ENCODE measurements around the gene GPR78. TPM values are rescaled to one million over a fixed set of nuclear protein-coding genes. Genes with fewer than 3 reads are reported as not detected.

GPR78 gene
- total and polyA plus RNA-seq, 2 of the 13 experiments (the other 11 are each of a cell fraction or from before 2014, with no cell fraction given): 0.01 to 0.07 TPM

GRCh38 chr4:8608714-8609391 is 28.7 kb downstream of the GPR78 start:
- ChIA-PET CTCF (ENCODE audit: low intra/inter-chr PET ratio, low total read pairs) (no interaction called here), POLR2A (no interaction called here)
- H3K9ac ChIP-seq (ENCODE audit: insufficient read depth, low read depth, low read length): no peak overlapping the region
- in situ Hi-C loops (cut with HindIII; ENCODE audit: extremely low pct_ligation_motif_present, low pct_unique_long_range_greater_than_20kb) (no loop called here), intact Hi-C loops (cut with micrococcal nuclease; ENCODE audit: unreplicated experiment) (no loop called here)
- FAIRE-seq (no peak), DNase-seq (ENCODE audit: low spot score) (no peak), ATAC-seq (no peak)
- no TSS peak for BruUV-seq (replicated peaks)
- WGBS (ENCODE audit: low lambda C conversion rate): 2% methylated on average over 3 of the region's 5 CpGs
- no peak for TF ChIP-seq ZMYM3 (CRISPR knock-in tag; IDR thresholded peaks at IDR 0.05)
- no peak for TF ChIP-seq KLF16 (CRISPR knock-in tag; IDR thresholded peaks at IDR 0.05)
- no peak for TF ChIP-seq KAT2B (IDR thresholded peaks at IDR 0.05; ENCODE audit: borderline replicate concordance, low read depth, low read length)
- no peak for TF ChIP-seq ZNF264 (CRISPR knock-in tag; IDR thresholded peaks at IDR 0.05)
- no peak for TF ChIP-seq CCAR2 (optimal IDR thresholded peaks at IDR 0.05; ENCODE audit: low read depth, low read length)
- no peak for TF ChIP-seq ARNT2 (CRISPR knock-in tag; IDR thresholded peaks at IDR 0.05; ENCODE audit: low read depth)
- TF ChIP-seq ATF7-NPFF (CRISPR knock-in tag; IDR thresholded peaks at IDR 0.05; ENCODE audit: low read depth): no peak
- no peak for TF ChIP-seq MAFG (CRISPR knock-in tag; IDR thresholded peaks at IDR 0.05)
- TF ChIP-seq FOXK2 (IDR thresholded peaks at IDR 0.05): no peak
- no peak for TF ChIP-seq ZNF33B (CRISPR knock-in tag; IDR thresholded peaks at IDR 0.05)
- no peak for TF ChIP-seq PAX8 (CRISPR knock-in tag; IDR thresholded peaks at IDR 0.05; ENCODE audit: borderline replicate concordance)
- TF ChIP-seq MAZ (IDR thresholded peaks at IDR 0.05; ENCODE audit: borderline replicate concordance, low read depth, low read length): no peak
- no peak for TF ChIP-seq MAZ (CRISPR knock-in tag; IDR thresholded peaks at IDR 0.05; ENCODE audit: low read depth)
- TF ChIP-seq KDM4B (CRISPR knock-in tag; IDR thresholded peaks at IDR 0.05): no peak
- TF ChIP-seq ZBTB49 (CRISPR knock-in tag; IDR thresholded peaks at IDR 0.05; ENCODE audit: borderline replicate concordance): no peak
- TF ChIP-seq CBFB (CRISPR knock-in tag; IDR thresholded peaks at IDR 0.05): no peak
- TF ChIP-seq ZNF224 (CRISPR knock-in tag; IDR thresholded peaks at IDR 0.05): no peak
- no peak for TF ChIP-seq ZNF274 (CRISPR knock-in tag; IDR thresholded peaks at IDR 0.05)
- TF ChIP-seq KDM1A (CRISPR knock-in tag; IDR thresholded peaks at IDR 0.05): no peak
- H3K4me2 ChIP-seq (ENCODE audit: low read depth, low read length): no peak overlapping the region
- no peak overlapping the region for H3K4me3 ChIP-seq (replicated peaks in 1 of 3; ENCODE audit: insufficient read depth in 1 of 3, low read depth in 2 of 3, low read length in 3 of 3)
- no peaks in the 10 kb centered on the region for H3K4me1 ChIP-seq (ENCODE audit: insufficient read depth, low read length)
- no peaks in the 10 kb centered on the region for H3K36me3 ChIP-seq (replicated peaks in 1 of 2; ENCODE audit: control insufficient read depth in 1 of 2, insufficient read depth in 2 of 2, low read length in 2 of 2)
- H3K9me3 ChIP-seq (ENCODE audit: low read length): no peaks in the 10 kb centered on the region
- H2AFZ ChIP-seq (ENCODE audit: low read length): no peak overlapping the region
- H3K27ac ChIP-seq (ENCODE audit: extremely low read length, insufficient read depth, low read length): no peak overlapping the region
- H4K20me1 ChIP-seq (ENCODE audit: insufficient read depth, low read length): peaks cover 12% of the 10 kb centered on the region; the same call in 1 of the 2 replicates
- no peaks in the 10 kb centered on the region for H3K79me2 ChIP-seq (ENCODE audit: insufficient read depth, low read length)
- peaks cover 9 to 18% of the 10 kb centered on the region in 2 experiments for H3K27me3 ChIP-seq (ENCODE audit: control insufficient read depth in 1 of 2, insufficient read depth in 2 of 2, low read length in 2 of 2)
